Right cardiac atrium (tissue), 5 donors: ENCODE measurements around the gene ADAMTS13. TPM values are rescaled to one million over a fixed set of nuclear protein-coding genes. Genes with fewer than 3 reads are reported as not detected.
A peak's percentile ranks its signal among the peaks of the same experiment; 100 is the strongest.

Experiments
- ATAC-seq, 2 donors: fragments of 200-7000 bp; cut with Tn5 transposase; one replicate each; pipeline versions ENCODE4 v1.8.0 to v1.9.1; 2020; ENCODE audit warnings: moderate library complexity in 2 of 2, mild to moderate bottlenecking in 1 of 2
- DNase-seq, 3 donors: peaks; one replicate each; pipeline ENCODE4 v3.0.0-alpha.2; 2020
- H3K27ac ChIP-seq: one replicate; pipeline ENCODE4 v1.5.1; 2013; ENCODE audit warnings: mild to moderate bottlenecking, low read length, control low read depth, moderate library complexity
- H3K27me3 ChIP-seq: one replicate; pipeline ENCODE4 v1.6.1; 2013; ENCODE audit not compliant: control insufficient read depth, insufficient read depth
- H3K4me1 ChIP-seq: one replicate; pipeline ENCODE4 v1.6.1; 2013; ENCODE audit warnings: low read length; ENCODE audit not compliant: control insufficient read depth, insufficient read depth
- H3K4me3 ChIP-seq: one replicate; pipeline ENCODE4 v1.5.1; 2013; ENCODE audit warnings: low read length, control low read depth
- H3K9me3 ChIP-seq: one replicate; pipeline ENCODE4 v1.6.1; 2013; ENCODE audit warnings: low read length; ENCODE audit not compliant: control insufficient read depth
- WGBS: extraction: QIAGEN DNeasy Blood & Tissue Kit; methylation state at CpG from one replicate; pipeline ENCODE4 v1.1.7; 2013; 5-methylcytosine and 5-hydroxymethylcytosine counted together
- intact Hi-C, 4 donors: fragments of 100-400 bp; cut with DNase I; formaldehyde crosslinking; loops; one replicate each; pipeline versions ENCODE4 v1.11.0 to v1.14.0; 2022 to 2023
- polyA plus RNA-seq: library from polyadenylated mRNA; stranded (reverse); fragments of 200-250 nt; gene quantifications from one replicate; pipeline ENCODE4 v1.2.3, GENCODE V29; 2013
- total RNA-seq, 4 donors: library from RNA; stranded (reverse); fragmentation: NEBNext Ultra II Directional; extraction: Animal tissue kit (Norgen Biotek cat#: 25700); gene quantifications; one replicate each; pipeline ENCODE4 v1.2.1, GENCODE V29; 2021
- donor health status: healthy with polysubstance abuse.
- donor health status: DM: no; HTN: yes; CAD: no.
- donor health status: DM: no; HTN: no; CAD: no.
- donor health status: DM: no; HTN: yes; CAD: no; lungs with severe emphysema.
- donor health status: DM: yes; HTN: yes; CAD: no.

The ADAMTS13 gene
- total and polyA plus RNA-seq, 5 donors: 2.1 to 4.6 (median 4.0) TPM

DNA sequence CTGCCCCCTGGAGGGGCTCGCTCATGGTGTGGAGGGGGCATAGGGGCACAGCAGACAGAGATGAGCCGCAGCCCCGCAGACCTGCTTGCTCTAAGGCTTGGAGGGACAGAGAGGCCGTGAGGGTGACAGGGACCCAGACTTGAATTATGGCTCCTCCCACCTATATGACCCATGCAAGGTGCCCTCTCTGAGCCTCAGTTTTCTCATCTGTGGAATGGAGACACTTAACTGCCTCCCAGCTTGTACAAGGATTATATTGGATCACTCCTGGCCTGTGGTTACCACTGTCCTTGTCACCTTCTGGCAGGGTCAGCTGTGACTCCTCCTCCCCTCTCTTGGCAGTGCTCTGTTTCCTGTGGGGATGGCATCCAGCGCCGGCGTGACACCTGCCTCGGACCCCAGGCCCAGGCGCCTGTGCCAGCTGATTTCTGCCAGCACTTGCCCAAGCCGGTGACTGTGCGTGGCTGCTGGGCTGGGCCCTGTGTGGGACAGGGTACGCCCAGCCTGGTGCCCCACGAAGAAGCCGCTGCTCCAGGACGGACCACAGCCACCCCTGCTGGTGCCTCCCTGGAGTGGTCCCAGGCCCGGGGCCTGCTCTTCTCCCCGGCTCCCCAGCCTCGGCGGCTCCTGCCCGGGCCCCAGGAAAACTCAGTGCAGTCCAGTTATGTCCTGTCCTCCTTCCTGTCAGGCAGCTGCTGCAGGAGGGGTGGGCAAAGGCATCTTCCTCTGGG, 32.9 kb downstream of the ADAMTS13 start:
- intact Hi-C loops: no loop called here
- Histone ChIP-seq H3K4me1 (no peaks in the 10 kb centered on the region), H3K27ac (no peak overlapping the region), H3K27me3 (no peaks in the 10 kb centered on the region), H3K4me3 (no peak overlapping the region), H3K9me3 (no peaks in the 10 kb centered on the region)
- DNase-seq (peak in 1 of 3 donors; percentile 35), ATAC-seq (no peak)
- 86% methylated on average over 20 of the region's 20 CpGs for WGBS

DNA sequence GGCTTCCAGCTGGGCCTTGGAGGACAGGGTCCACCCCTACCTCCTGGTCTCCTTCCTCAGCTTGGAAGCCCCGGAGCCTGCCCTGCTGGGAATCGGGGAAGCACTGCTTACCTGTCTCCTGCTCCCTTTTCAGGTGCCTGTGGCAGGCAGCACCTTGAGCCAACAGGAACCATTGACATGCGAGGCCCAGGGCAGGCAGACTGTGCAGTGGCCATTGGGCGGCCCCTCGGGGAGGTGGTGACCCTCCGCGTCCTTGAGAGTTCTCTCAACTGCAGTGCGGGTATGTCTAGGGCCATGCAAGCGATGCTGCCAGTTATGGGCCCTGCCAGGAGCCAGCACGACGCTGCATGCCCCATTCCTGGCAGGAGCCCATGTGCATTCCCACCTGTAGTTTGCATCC, 33.8 kb downstream of the ADAMTS13 start:
- no peak overlapping the region for H3K27ac ChIP-seq
- H3K27me3 ChIP-seq: no peaks in the 10 kb centered on the region
- intact Hi-C loops: no loop called here
- DNase-seq (peak in 1 of 3 donors; percentile 53), ATAC-seq (no peak)
- 94% methylated on average over 11 of the region's 11 CpGs for WGBS
- H3K9me3 ChIP-seq: no peaks in the 10 kb centered on the region
- no peak overlapping the region for H3K4me3 ChIP-seq
- peaks cover 3% of the 10 kb centered on the region for H3K4me1 ChIP-seq

DNA sequence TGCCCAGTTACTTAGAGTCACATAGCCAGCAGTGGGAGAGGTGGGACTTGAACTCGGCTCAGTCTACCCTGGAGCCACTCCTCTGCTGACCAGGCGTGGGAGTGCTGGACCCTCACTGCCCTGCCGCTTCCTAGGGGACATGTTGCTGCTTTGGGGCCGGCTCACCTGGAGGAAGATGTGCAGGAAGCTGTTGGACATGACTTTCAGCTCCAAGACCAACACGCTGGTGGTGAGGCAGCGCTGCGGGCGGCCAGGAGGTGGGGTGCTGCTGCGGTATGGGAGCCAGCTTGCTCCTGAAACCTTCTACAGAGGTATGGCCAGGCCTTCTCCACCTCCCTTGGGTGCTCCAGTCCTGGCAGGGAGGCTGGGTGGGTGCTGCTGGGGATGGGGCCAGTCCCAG, 34.2 kb downstream of the ADAMTS13 start:
- Histone ChIP-seq H3K27ac (no peak overlapping the region), H3K4me1 (peaks cover 3% of the 10 kb centered on the region), H3K4me3 (no peak overlapping the region), H3K9me3 (no peaks in the 10 kb centered on the region), H3K27me3 (no peaks in the 10 kb centered on the region)
- intact Hi-C loops: no loop called here
- DNase-seq: peak in 1 of 3 donors; percentile 29
- no peak for ATAC-seq
- WGBS: 93% methylated on average over 9 of the region's 9 CpGs

DNA sequence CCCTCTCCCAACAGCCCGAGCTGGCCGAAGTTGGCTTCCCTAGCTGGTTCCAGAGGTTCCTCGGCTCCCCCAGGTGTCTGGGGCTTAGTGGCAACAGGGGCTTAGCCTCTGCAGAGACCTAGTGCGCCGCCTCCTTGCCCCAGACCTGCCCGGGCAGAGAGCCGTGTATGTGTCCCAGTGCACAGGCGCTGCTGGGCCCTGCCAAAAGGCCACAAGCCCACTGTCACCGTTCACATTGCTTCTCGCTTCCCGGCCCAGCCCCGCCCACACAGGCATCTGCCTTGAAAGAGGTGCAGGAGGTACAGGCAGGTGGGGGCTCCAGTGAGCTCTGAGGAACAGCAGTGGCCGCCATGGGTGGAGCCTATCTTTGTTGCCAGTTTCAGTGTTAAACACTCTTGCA, 35.1 kb downstream of the ADAMTS13 start:
- ATAC-seq (no peak), DNase-seq (peak in 1 of 3 donors; percentile 39)
- intact Hi-C loops: no loop called here

DNA sequence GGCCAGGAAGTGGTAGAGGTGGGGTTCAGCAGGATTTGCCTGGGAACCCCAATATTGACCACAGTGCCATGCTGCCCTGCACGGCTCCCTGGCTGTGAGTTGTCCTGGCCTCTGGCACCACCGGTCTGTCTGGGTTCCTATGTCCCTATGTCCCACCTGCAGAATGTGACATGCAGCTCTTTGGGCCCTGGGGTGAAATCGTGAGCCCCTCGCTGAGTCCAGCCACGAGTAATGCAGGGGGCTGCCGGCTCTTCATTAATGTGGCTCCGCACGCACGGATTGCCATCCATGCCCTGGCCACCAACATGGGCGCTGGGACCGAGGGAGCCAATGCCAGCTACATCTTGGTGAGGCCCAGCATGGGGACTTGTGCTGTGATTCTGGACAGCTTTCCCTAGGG, 35.6 kb downstream of the ADAMTS13 start:
- H3K4me3 ChIP-seq: no peak overlapping the region
- no peak overlapping the region for H3K27ac ChIP-seq
- peaks cover 3% of the 10 kb centered on the region for H3K4me1 ChIP-seq
- intact Hi-C loops: no loop called here
- no peaks in the 10 kb centered on the region for H3K9me3 ChIP-seq
- DNase-seq (peak in 1 of 3 donors; percentile 45), ATAC-seq (no peak)
- WGBS: 95% methylated on average over 11 of the region's 11 CpGs
- H3K27me3 ChIP-seq: no peaks in the 10 kb centered on the region

More for the DNA sequence above, 35.1 kb downstream of the ADAMTS13 start:
- H3K27ac ChIP-seq: no peak overlapping the region
- no peaks in the 10 kb centered on the region for H3K27me3 ChIP-seq
- H3K9me3 ChIP-seq: no peaks in the 10 kb centered on the region
- peaks cover 3% of the 10 kb centered on the region for H3K4me1 ChIP-seq
- no peak overlapping the region for H3K4me3 ChIP-seq
- WGBS: 88% methylated on average over 13 of the region's 13 CpGs

DNA sequence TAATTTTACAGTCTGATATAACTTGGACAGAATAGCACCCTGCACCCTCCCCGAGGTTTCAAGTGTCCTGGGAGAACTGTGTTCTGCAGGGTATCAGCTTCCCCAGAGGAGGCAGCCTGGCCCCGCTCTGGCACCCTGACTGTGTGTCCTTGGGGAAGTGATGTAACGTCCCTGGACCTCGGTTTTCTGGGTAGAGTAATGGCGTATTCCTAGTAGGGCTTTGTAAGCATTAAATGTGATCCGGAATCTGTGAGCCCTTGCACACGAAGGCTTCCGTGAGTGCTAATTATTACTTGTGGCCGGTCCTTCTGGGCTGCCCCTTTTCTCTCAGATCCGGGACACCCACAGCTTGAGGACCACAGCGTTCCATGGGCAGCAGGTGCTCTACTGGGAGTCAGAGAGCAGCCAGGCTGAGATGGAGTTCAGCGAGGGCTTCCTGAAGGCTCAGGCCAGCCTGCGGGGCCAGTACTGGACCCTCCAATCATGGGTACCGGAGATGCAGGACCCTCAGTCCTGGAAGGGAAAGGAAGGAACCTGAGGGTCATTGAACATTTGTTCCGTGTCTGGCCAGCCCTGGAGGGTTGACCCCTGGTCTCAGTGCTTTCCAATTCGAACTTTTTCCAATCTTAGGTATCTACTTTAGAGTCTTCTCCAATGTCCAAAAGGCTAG, 36.6 kb downstream of the ADAMTS13 start:
- ATAC-seq (no peak), DNase-seq (peak in 1 of 3 donors; percentile 42)
- intact Hi-C loops: no loop called here
- Histone ChIP-seq H3K9me3 (no peaks in the 10 kb centered on the region), H3K27ac (no peak overlapping the region), H3K4me3 (peak overlapping the region; percentile 80), H3K27me3 (no peaks in the 10 kb centered on the region), H3K4me1 (peaks cover 3% of the 10 kb centered on the region)
- WGBS: 71% methylated on average over 16 of the region's 16 CpGs

DNA sequence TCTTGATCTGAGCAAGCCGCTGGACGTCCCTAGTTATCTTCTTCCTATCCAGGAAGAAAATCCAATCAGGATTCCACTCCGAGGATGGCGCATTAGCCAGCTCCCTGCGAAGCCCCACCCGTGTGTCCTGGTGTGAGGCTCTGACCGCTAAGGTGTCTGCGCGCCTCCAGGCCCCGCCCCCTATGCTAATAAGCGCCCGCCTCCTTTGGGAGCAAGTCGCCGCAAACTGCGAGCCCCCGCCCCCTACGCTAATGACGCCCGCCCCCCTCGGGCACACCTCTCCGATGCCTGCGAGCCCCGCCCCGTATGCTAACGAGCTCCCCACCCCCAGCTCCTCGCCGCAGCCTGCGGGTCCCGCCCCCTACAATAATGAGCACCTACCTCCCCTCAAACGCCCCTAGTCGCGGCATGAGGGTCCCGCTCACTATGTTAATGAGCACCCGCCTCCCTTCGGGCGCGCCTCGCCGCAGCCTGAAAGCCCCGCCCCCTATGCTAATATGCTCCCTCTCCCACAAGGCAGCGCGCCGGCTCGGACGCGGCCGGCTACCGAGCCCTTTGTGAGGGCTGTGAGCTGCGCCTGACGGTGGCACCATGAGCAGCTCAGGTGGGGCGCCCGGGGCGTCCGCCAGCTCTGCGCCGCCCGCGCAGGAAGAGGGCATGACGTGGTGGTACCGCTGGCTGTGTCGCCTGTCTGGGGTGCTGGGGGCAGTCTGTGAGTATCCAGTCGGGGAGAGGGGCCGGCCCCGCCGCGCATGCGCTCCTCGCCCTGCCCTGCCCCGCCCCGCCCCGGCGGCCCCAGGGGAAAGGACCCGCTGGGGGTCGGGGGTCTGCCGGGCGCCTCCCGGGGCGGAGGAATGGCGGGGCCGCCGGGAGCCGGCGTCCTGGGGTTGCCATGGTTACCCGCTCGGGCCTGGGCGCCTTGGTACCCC, 37.6 kb downstream of the ADAMTS13 start, which contains the start of gene CACFD1:
CACFD1 (plus strand) TSS at position 503 of the 929 bp plus-strand sequence; CDS start at position 592, 89 bp downstream.
- under 1% methylated on average over 86 of the region's 86 CpGs for WGBS
- Histone ChIP-seq H3K27ac (peak within 1 kb of the TSS; percentile 88), H3K27me3 (no peaks in the 10 kb centered on the region), H3K9me3 (no peaks in the 10 kb centered on the region), H3K4me1 (peaks cover 3% of the 10 kb centered on the region), H3K4me3 (peak within 1 kb of the TSS; percentile 80)
- ATAC-seq (peak; percentile 94 to 95), DNase-seq (peak; percentile 97 to 99 (median 99))
- intact Hi-C loops: loop anchor here in 1 of 4 donors (10.0 kb wide), 1 partner anchor 45 kb away; the partner anchor contains the start of gene REXO4

DNA sequence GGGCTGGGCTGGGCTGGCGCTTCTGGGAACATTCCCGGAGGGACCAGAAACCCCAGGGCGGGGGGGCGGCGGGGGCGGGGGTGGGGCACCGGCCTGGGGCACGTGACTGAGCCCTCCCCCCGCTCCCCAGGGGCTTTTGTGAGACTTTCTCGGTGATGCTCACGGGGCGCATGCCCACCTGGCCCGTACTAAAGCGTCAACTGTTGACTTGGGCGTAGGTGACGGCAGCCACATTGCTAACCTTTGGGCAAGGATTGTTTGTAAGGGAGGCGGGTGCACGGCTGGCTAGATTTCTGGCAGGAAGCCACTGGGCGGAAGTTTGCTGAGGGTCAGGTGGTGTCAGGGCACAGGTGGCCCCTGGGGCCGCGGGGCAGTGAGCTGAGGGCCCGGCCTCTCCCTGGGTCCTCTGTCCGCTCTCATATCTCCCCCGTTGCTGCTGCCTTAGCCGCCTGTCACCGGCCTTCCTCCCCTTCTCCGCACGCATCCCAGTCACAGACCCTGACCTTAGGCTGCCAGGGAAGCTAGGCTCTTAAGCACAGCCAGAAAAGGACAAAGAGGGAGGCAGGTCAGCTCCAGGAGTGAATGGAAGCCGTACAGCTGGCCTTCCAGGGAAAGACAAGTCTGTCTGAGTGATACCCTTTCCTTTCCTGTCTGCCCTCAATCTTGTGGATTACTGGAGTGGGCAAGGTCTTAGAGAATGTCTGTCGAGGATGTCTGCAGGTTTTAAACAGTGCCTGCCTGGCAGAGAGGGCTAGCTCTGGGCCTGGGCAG, 38.4 kb downstream of the ADAMTS13 start:
- WGBS: 12% methylated on average over 30 of the region's 30 CpGs

DNA sequence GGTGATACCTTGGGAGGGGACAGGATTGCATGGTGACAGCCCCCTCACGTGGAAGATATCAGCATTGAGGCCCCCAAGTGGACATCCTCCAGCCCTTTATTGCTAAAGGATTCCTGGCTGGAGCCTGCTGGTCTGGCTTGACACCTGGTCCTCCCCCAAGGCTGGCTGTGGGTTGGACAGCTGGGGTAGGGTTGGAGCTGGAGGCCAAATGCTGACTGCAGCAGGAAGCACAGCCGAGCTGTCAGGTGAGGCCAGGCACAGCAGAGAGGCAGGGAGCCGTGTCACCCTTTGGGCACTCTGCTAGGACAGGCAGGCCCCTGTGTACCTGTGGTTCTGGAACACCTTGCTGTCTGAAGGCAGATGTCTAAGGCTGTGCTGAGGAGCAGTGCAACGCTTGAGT, 39.8 kb downstream of the ADAMTS13 start:
- ATAC-seq (no peak), DNase-seq (peak in 2 of 3 donors; percentile 19 to 39)
- 74% methylated on average over 4 of the region's 4 CpGs for WGBS
- Histone ChIP-seq H3K9me3 (no peaks in the 10 kb centered on the region), H3K4me3 (no peak overlapping the region), H3K27ac (no peak overlapping the region), H3K27me3 (no peaks in the 10 kb centered on the region), H3K4me1 (peaks cover 3% of the 10 kb centered on the region)
- intact Hi-C loops: loop anchor here in 1 of 4 donors (10.0 kb wide), 1 partner anchor 47 kb away; the partner anchor contains the start of gene REXO4

More for the DNA sequence above, 38.4 kb downstream of the ADAMTS13 start:
- H3K4me1 ChIP-seq: peaks cover 3% of the 10 kb centered on the region
- H3K9me3 ChIP-seq: no peaks in the 10 kb centered on the region
- intact Hi-C loops: loop anchor here in 1 of 4 donors (10.0 kb wide), 1 partner anchor 46 kb away; the partner anchor contains the start of gene REXO4
- DNase-seq (peak in 1 of 3 donors; percentile 67), ATAC-seq (peak in 1 of 2 donors; percentile 0)
- H3K27me3 ChIP-seq: no peaks in the 10 kb centered on the region
- peak overlapping the region; percentile 80 for H3K4me3 ChIP-seq
- peak overlapping the region; percentile 20 for H3K27ac ChIP-seq
